Measurements from ENCODE around the gene SLC25A17.

GRCh38 chr22:40727964-40728615, 91.1 kb downstream of the SLC25A17 start:
- TF ChIP-seq CTCF (IDR thresholded peaks at IDR 0.05; ENCODE audit: low read depth, low read length) (no peak), EZH2phosphoT487 (IDR thresholded peaks at IDR 0.05; ENCODE audit: low read depth) (no peak)
